Fibroblast of skin of left biceps (primary cell): ENCODE results near the gene MSX1.

ENCODE experiments used
- DNase-seq, 2 experiments: peaks; one replicate each; pipeline ENCODE4 v3.0.0-alpha.2; 2013; ENCODE audit warnings: low read depth in 2 of 2

MSX1 gene

GRCh38 chr4:4869731-4870571, 10.5 kb downstream of the MSX1 start:
- DNase-seq, result no peak

- DNase-seq, result no peak
These were observed 11.2 kb downstream of the MSX1 start for GRCh38 chr4:4870576-4871241.

GRCh38 chr4:4871242-4871572, 11.7 kb downstream of the MSX1 start:
- DNase-seq, result no peak

GRCh38 chr4:4871573-4872313, 12.3 kb downstream of the MSX1 start:
- no peak for DNase-seq

- no peak for DNase-seq
These were observed 12.9 kb downstream of the MSX1 start for GRCh38 chr4:4872314-4872903.

GRCh38 chr4:4873203-4873602, 13.7 kb downstream of the MSX1 start:
- no peak for DNase-seq

- DNase-seq, result no peak
These were observed 14.8 kb downstream of the MSX1 start for GRCh38 chr4:4874254-4874653.

GRCh38 chr4:4875147-4875546, 15.7 kb downstream of the MSX1 start:
- no peak for DNase-seq

- no peak for DNase-seq
These were observed 16.1 kb downstream of the MSX1 start for GRCh38 chr4:4875611-4876010.

GRCh38 chr4:4876945-4877661, 17.6 kb downstream of the MSX1 start:
- no peak for DNase-seq

- DNase-seq, result no peak
These were observed 21.0 kb downstream of the MSX1 start for GRCh38 chr4:4880492-4880891.

GRCh38 chr4:4881432-4881831, 22.0 kb downstream of the MSX1 start:
- no peak for DNase-seq

- no peak for DNase-seq
These were observed 25.1 kb downstream of the MSX1 start for GRCh38 chr4:4884611-4885010.

- no peak for DNase-seq
These were observed 28.0 kb downstream of the MSX1 start for GRCh38 chr4:4887426-4887825.

- no peak for DNase-seq
These were observed 29.2 kb downstream of the MSX1 start for GRCh38 chr4:4888695-4889094.

GRCh38 chr4:4889781-4890180, 30.3 kb downstream of the MSX1 start:
- DNase-seq, result no peak

GRCh38 chr4:4890574-4891255, 31.2 kb downstream of the MSX1 start:
- no peak for DNase-seq

- no peak for DNase-seq
These were observed 34.3 kb downstream of the MSX1 start for GRCh38 chr4:4893721-4894120.

- no peak for DNase-seq
These were observed 39.9 kb downstream of the MSX1 start for GRCh38 chr4:4899202-4899925.

- DNase-seq, result no peak
These were observed 42.4 kb downstream of the MSX1 start for GRCh38 chr4:4901877-4902276.
